ENCODE results near the gene SDK2. TPM values are rescaled to one million over a fixed set of nuclear protein-coding genes. Genes with fewer than 3 reads are reported as not detected.

Gene SDK2
- total and polyA plus RNA-seq, 2 of the 4 experiments (the other 2 are of a cell fraction) = under 0.01 to 0.03 TPM

- Histone ChIP-seq H3K4me3 (ENCODE audit: insufficient read depth, low read depth, low read length) (no peak overlapping the region), H3K4me2 (ENCODE audit: low read depth, low read length) (no peak overlapping the region), H3K23ac (ENCODE audit: low read depth, low read length) (no peak overlapping the region), H2BK15ac (ENCODE audit: low read depth, low read length) (no peak overlapping the region), H3K18ac (ENCODE audit: low read depth, low read length) (no peak overlapping the region), H3K9me1 (ENCODE audit: insufficient read depth, low read length) (no peaks in the 10 kb centered on the region), H3K36me3 (ENCODE audit: control insufficient read depth, insufficient read depth, low read length) (no peaks in the 10 kb centered on the region), H3K9me3 (ENCODE audit: control insufficient read depth, insufficient read depth, low read length) (no peaks in the 10 kb centered on the region), H2AK5ac (ENCODE audit: low read depth, low read length) (no peak overlapping the region), H4K5ac (ENCODE audit: low read depth, low read length) (no peak overlapping the region), H2BK20ac (ENCODE audit: low read depth, low read length) (no peak overlapping the region), H3K4me1 (ENCODE audit: control insufficient read depth, insufficient read depth, low read length) (no peaks in the 10 kb centered on the region), H3K27me3 (ENCODE audit: control insufficient read depth, insufficient read depth, low read length) (no peaks in the 10 kb centered on the region; the same call in 1 of the 2 replicates), H4K91ac (ENCODE audit: insufficient read depth, low read depth, low read length) (no peak overlapping the region), H2AFZ (replicated peaks; ENCODE audit: low read length, poor library complexity) (no peak overlapping the region), H3K56ac (ENCODE audit: extremely low read depth, insufficient read depth, low read length) (no peak overlapping the region), H3K9ac (ENCODE audit: low read depth, low read length) (no peak overlapping the region), H3K27ac (ENCODE audit: insufficient read depth, low read length) (no peak overlapping the region), H2BK5ac (ENCODE audit: low read depth, low read length, poor library complexity, severe bottlenecking) (no peak overlapping the region), H4K8ac (ENCODE audit: low read depth in 2 of 2, low read length in 2 of 2) (no peak overlapping the region), H4K20me1 (ENCODE audit: insufficient read depth, low read length) (no peaks in the 10 kb centered on the region), H2AK9ac (replicated peaks; ENCODE audit: low read depth, low read length, poor library complexity) (no peak overlapping the region), H2BK120ac (ENCODE audit: low read depth, low read length) (no peak overlapping the region), H3K4ac (ENCODE audit: low read depth, low read length) (no peak overlapping the region), H3K14ac (replicated peaks; ENCODE audit: low read depth, low read length) (no peak overlapping the region), H3K79me1 (ENCODE audit: low read depth in 1 of 2, low read length in 2 of 2) (no peaks in the 10 kb centered on the region)
- TF ChIP-seq MXI1 (IDR thresholded peaks at IDR 0.05; ENCODE audit: borderline replicate concordance, low read depth, low read length) (no peak), CHD1 (IDR thresholded peaks at IDR 0.05; ENCODE audit: low read depth, low read length) (no peak), RAD21 (IDR thresholded peaks at IDR 0.05; ENCODE audit: low read length) (no peak), NFE2L2 (IDR thresholded peaks at IDR 0.05; ENCODE audit: low read depth, low read length) (no peak), FOS (IDR thresholded peaks at IDR 0.05; ENCODE audit: low read depth, low read length) (no peak), RFX5 (IDR thresholded peaks at IDR 0.05; ENCODE audit: low read depth, low read length) (no peak), CTCF (conservative IDR thresholded peaks at IDR 0.05; ENCODE audit: low read depth, low read length) (no peak), CEBPB (IDR thresholded peaks at IDR 0.05; ENCODE audit: low read depth, low read length) (no peak)
- POLR2A ChIA-PET (ENCODE audit: unreplicated experiment) = no interaction called here
- CTCF ChIA-PET = no interaction called here
- in situ Hi-C loops (cut with MboI; ENCODE audit: low sequenced_read_pairs) = no loop called here
- dilution Hi-C loops (cut with HindIII; ENCODE audit: low sequenced_read_pairs, unreplicated experiment) = no loop called here
- DNase-seq (no peak), ATAC-seq (ENCODE audit: low read depth) (no peak)
- BruUV-seq (replicated peaks) = no TSS peak
- 42% methylated on average over 12 of the region's 24 CpGs; no CpG with 5 or more reads in 1 of the 2 experiments for whole genome bisulfite sequencing, 2 experiments (ENCODE audit: extremely low coverage in 2 of 2, insufficient read length in 1 of 2)
- intact Hi-C loops (cut with micrococcal nuclease) = no loop called here
These were observed 150.0 kb downstream of the SDK2 start for GRCh38 chr17:73493956-73494926.
